H1 (cell line): Measurements from ENCODE around the gene CABP4. TPM values are rescaled to one million over a fixed set of nuclear protein-coding genes. Genes with fewer than 3 reads are reported as not detected.

Source experiments
- CTCF ChIA-PET: fragments of 300-600 bp; sonication (Branson Sonifier 250); formaldehyde crosslinking; loops from one replicate; lab custom pipeline; 2021; ENCODE audit not compliant: partially characterized antibody; lab: Charles Lee
- POLR2A ChIA-PET: fragments of 300-600 bp; sonication (Branson Sonifier 250); formaldehyde crosslinking; loops from one replicate; lab custom pipeline; 2021; ENCODE audit warnings: inconsistent platforms; ENCODE audit not compliant: partially characterized antibody; lab: Charles Lee
- DNase-seq, 2 experiments: peaks; one replicate each; pipeline versions ENCODE4 v3.0.0 to v3.0.0-alpha.2; 2010 to 2022; ENCODE audit warnings: low spot score in 2 of 2, low read depth in 1 of 2, mixed read lengths in 1 of 2
- FAIRE-seq: peaks from 2 replicates; lab custom pipeline; 2011; peaks lifted over from hg19 to GRCh38; lab: Jason Lieb, UNC
- H2AFZ ChIP-seq: 2 replicates; pipeline ENCODE4 v1.8.1; 2012; ENCODE audit warnings: low read length, inconsistent platforms
- H2AK5ac ChIP-seq: 2 replicates; pipeline ENCODE4 v1.6.1; 2013; ENCODE audit warnings: low read depth, low read length
- H2BK120ac ChIP-seq: replicated peaks from 2 replicates; pipeline ENCODE3; 2013; ENCODE audit warnings: low read depth, low read length, inconsistent platforms
- H2BK12ac ChIP-seq: 2 replicates; pipeline ENCODE4 v1.6.1; 2013; ENCODE audit warnings: low read depth, low read length
- H2BK15ac ChIP-seq: 2 replicates; pipeline ENCODE4 v1.6.1; 2013; ENCODE audit warnings: low read length
- H2BK20ac ChIP-seq: 2 replicates; pipeline ENCODE4 v1.6.1; 2013; ENCODE audit warnings: low read length
- H2BK5ac ChIP-seq: 2 replicates; pipeline ENCODE4 v1.6.1; 2013; ENCODE audit warnings: low read depth, low read length
- H3K14ac ChIP-seq: 2 replicates; pipeline ENCODE4 v1.6.1; 2013; ENCODE audit warnings: inconsistent platforms; ENCODE audit not compliant: insufficient read length
- H3K18ac ChIP-seq: 2 replicates; pipeline ENCODE4 v1.6.1; 2013; ENCODE audit warnings: low read length; ENCODE audit errors: extremely low read depth
- H3K23ac ChIP-seq: 2 replicates; pipeline ENCODE4 v1.6.1; 2013; ENCODE audit warnings: inconsistent platforms; ENCODE audit not compliant: insufficient read length
- H3K23me2 ChIP-seq: 2 replicates; pipeline ENCODE4 v1.6.1; 2013; ENCODE audit warnings: low read depth, low read length
- H3K27ac ChIP-seq: 2 replicates; pipeline ENCODE4 v1.6.1; 2011; ENCODE audit warnings: low read depth, low read length, inconsistent platforms
- H3K27me3 ChIP-seq, 4 experiments: replicated peaks in 1 of 4; 1 replicate in 1 of 4; 2 replicates in 3 of 4; pipeline versions ENCODE4 v1.6.1 to v1.8.1; 2011 to 2013; ENCODE audit warnings: low read length in 3 of 4, mild to moderate bottlenecking in 3 of 4, inconsistent platforms in 2 of 4, mixed read lengths in 2 of 4, moderate library complexity in 1 of 4; ENCODE audit not compliant: control insufficient read depth in 3 of 4, insufficient read depth in 3 of 4; ENCODE audit errors: extremely low read depth in 1 of 4
- H3K36me3 ChIP-seq, 4 experiments: 2 replicates each; pipeline versions ENCODE4 v1.6.1 to v1.8.1; 2011 to 2013; ENCODE audit warnings: mild to moderate bottlenecking in 4 of 4, low read length in 3 of 4, moderate library complexity in 2 of 4, control low read depth in 1 of 4, inconsistent platforms in 1 of 4; ENCODE audit not compliant: insufficient read depth in 4 of 4, control insufficient read depth in 2 of 4
- H3K4ac ChIP-seq: replicated peaks from 2 replicates; pipeline ENCODE3; 2013; ENCODE audit warnings: low read length, low read depth, mixed read lengths, inconsistent platforms; ENCODE audit not compliant: insufficient read length
- H3K4me1 ChIP-seq, 4 experiments: replicated peaks in 1 of 4; 1 replicate in 1 of 4; 2 replicates in 3 of 4; pipeline versions ENCODE4 v1.6.1 to v1.8.1; 2011 to 2013; ENCODE audit warnings: low read length in 3 of 4, inconsistent platforms in 2 of 4, mixed read lengths in 1 of 4; ENCODE audit not compliant: insufficient read depth in 4 of 4, control insufficient read depth in 3 of 4
- H3K4me2 ChIP-seq, 2 experiments: 2 replicates each; pipeline versions ENCODE4 v1.6.1 to v1.8.1; 2011 to 2013; ENCODE audit warnings: low read depth in 2 of 2, low read length in 2 of 2, control low read depth in 1 of 2, inconsistent platforms in 1 of 2, mild to moderate bottlenecking in 1 of 2; ENCODE audit not compliant: insufficient read depth in 1 of 2
- H3K4me3 ChIP-seq, 4 experiments: fragments of 200-600, 300-600 bp in 1 of 4; sonication (generic), shearing (Covaris generic), sonication (Bioruptor Twin) in 1 of 4; 2 replicates each; pipeline versions ENCODE4 v1.5.1 to v1.8.1; 2011 to 2016; ENCODE audit warnings: low read length in 4 of 4, low read depth in 3 of 4, control low read depth in 2 of 4, inconsistent platforms in 2 of 4, mild to moderate bottlenecking in 2 of 4, mixed read lengths in 1 of 4, moderate library complexity in 1 of 4; ENCODE audit not compliant: insufficient read depth in 2 of 4; ENCODE audit errors: extremely low read depth in 1 of 4
- H3K56ac ChIP-seq: replicated peaks from 2 replicates; pipeline ENCODE3; 2013; ENCODE audit warnings: low read depth, mild to moderate bottlenecking, mixed read lengths, low read length, inconsistent platforms; ENCODE audit not compliant: insufficient read length
- H3K79me1 ChIP-seq: 2 replicates; pipeline ENCODE4 v1.6.1; 2013; ENCODE audit warnings: low read depth, low read length, control low read depth
- H3K79me2 ChIP-seq, 2 experiments: 2 replicates each; pipeline versions ENCODE4 v1.6.1 to v1.8.1; 2012 to 2013; ENCODE audit warnings: low read length in 2 of 2, mild to moderate bottlenecking in 2 of 2, inconsistent platforms in 1 of 2; ENCODE audit not compliant: insufficient read depth in 2 of 2, control insufficient read depth in 1 of 2
- H3K9ac ChIP-seq, 4 experiments: replicated peaks in 1 of 4; 1 replicate in 1 of 4; 2 replicates in 3 of 4; pipeline versions ENCODE4 v1.6.1 to v1.8.1; 2011 to 2013; ENCODE audit warnings: low read depth in 3 of 4, low read length in 3 of 4, control low read depth in 2 of 4, mild to moderate bottlenecking in 2 of 4, moderate library complexity in 2 of 4, inconsistent platforms in 1 of 4; ENCODE audit errors: extremely low read depth in 1 of 4
- H3K9me3 ChIP-seq, 2 experiments: 2 replicates each; pipeline versions ENCODE4 v1.6.1 to v1.8.1; 2012 to 2013; ENCODE audit warnings: mild to moderate bottlenecking in 2 of 2, moderate library complexity in 2 of 2, control low read depth in 1 of 2, inconsistent platforms in 1 of 2, low read depth in 1 of 2, low read length in 1 of 2, mixed read lengths in 1 of 2; ENCODE audit not compliant: insufficient read depth in 2 of 2
- H4K20me1 ChIP-seq, 2 experiments: replicated peaks in 1 of 2; 2 replicates each; pipeline versions ENCODE3 to v1.8.1; 2011 to 2013; ENCODE audit warnings: inconsistent platforms in 2 of 2, low read length in 2 of 2, mild to moderate bottlenecking in 1 of 2; ENCODE audit not compliant: insufficient read depth in 2 of 2, control insufficient read depth in 1 of 2
- H4K5ac ChIP-seq: 2 replicates; pipeline ENCODE4 v1.6.1; 2013; ENCODE audit warnings: low read length, low read depth, mixed read lengths, inconsistent platforms; ENCODE audit not compliant: insufficient read length
- H4K8ac ChIP-seq: 2 replicates; pipeline ENCODE4 v1.8.0; 2013; ENCODE audit warnings: mild to moderate bottlenecking, moderate library complexity, low read length, inconsistent platforms; ENCODE audit not compliant: insufficient read depth; ENCODE audit errors: extremely low read depth
- H4K91ac ChIP-seq: replicated peaks from 2 replicates; pipeline ENCODE3; 2013; ENCODE audit warnings: low read length, mixed read lengths, inconsistent platforms; ENCODE audit not compliant: insufficient read length
- TCF12 ChIP-seq: IDR thresholded peaks from 2 replicates; pipeline ENCODE4 v1.6.1; 2011; ENCODE audit warnings: low read depth, mild to moderate bottlenecking, low read length
- WGBS, 2 experiments: shearing (Covaris generic) in 1 of 2; methylation state at CpG; one replicate each; pipeline versions ENCODE4 v1.1.6 to v1.1.7; 2013 to 2015; ENCODE audit warnings: low lambda C conversion rate in 2 of 2, mixed read lengths in 2 of 2, inconsistent platforms in 1 of 2, low coverage in 1 of 2, missing lambda C conversion rate in 1 of 2; ENCODE audit not compliant: insufficient replicate concordance in 2 of 2, insufficient coverage in 1 of 2, insufficient read length in 1 of 2; ENCODE audit errors: extremely low coverage in 1 of 2, missing lambda C conversion rate in 1 of 2; 5-methylcytosine and 5-hydroxymethylcytosine counted together
- polyA plus RNA-seq, 7 experiments: library from polyadenylated mRNA; depleted of rRNA in 3 of 7; stranded (reverse) in 5 of 7; unstranded in 2 of 7; fragments of >200 nt in 5 of 7; fragments of 200-250 nt in 2 of 7; gene quantifications; 1 replicate in 5 of 7; 2 replicates in 1 of 7; 4 replicates in 1 of 7; pipeline versions ENCODE4 v1.2.1 to v1.2.3, GENCODE V29; 2011 to 2013; ENCODE audit warnings: missing spikeins in 2 of 7, mixed read lengths in 2 of 7
- total RNA-seq: library from RNA; stranded (reverse); fragmentation: NEBNext Ultra II Directional; extraction: Animal tissue kit (Norgen Biotek cat#: 25700); gene quantifications from 2 replicates; pipeline ENCODE4 v1.2.1, GENCODE V29; 2021

Gene CABP4
- total and polyA plus RNA-seq, 2 of the 8 experiments (the other 6 are each of a cell fraction or from before 2014, with no cell fraction given): not detected

DNA sequence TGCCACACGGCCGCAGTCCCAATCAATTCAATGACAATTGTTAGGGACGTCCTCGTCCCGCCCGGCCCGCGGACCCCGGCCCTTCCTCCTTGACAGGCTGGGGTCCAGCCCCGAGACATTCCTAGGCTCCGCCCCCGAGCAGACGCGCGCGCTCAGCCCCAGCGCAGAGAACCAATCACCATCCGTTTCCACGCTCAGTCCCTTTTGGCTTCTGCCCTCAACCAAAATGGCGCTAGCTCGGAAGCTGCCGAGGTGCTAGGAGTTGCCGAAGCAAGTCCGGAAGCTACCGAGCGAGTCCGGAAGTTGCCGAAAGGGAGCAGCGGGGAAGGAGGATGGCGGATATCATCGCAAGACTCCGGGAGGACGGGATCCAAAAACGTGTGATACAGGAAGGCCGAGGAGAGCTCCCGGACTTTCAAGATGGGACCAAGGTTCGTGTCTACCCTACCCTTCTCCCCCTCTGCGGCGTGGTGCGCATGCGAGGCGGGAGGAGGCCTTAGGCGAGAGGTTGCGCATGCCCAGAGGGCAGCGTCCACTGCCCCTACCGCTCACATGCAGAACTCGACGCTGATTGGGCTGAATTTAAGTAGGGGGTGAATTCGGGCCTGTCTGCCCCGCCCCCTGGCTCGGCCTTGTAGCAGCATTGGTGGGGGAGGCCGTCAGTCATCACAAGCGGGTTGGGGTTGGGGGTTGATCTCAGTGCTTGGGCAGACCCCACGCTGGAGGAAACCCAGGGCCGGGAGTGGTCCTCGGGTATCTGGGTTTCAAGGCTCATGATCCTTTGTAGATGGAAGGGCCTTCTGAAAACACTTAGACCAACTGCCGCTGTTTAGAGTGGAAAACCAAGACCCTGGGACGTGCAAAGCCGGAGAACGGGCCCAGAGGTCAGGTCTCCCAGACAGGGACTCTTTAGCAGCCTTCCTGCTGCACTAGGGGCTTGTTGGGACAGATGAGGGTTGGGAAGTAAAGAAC is 28.0 kb downstream of the CABP4 start, which contains the start of gene AIP:
Gene AIP, plus strand, starts transcription at position 200 of the 972 bp plus-strand sequence. Its CDS starts 133 bp downstream, at position 333.
- peak within 1 kb of the TSS; percentile 39; the same call in 1 of the 2 replicates for H2AFZ ChIP-seq
- H3K36me3 ChIP-seq: peaks cover 0 to 3% (median 0%) of the 10 kb centered on the region in 4 experiments; a peak in 1 of 8 replicates
- H2BK12ac ChIP-seq: peak within 1 kb of the TSS; percentile 92; the same call in 1 of the 2 replicates
- FAIRE-seq (no peak), DNase-seq (peak; percentile 93 to 97)
- no peak within 1 kb of the TSS for H2BK20ac ChIP-seq
- H2BK120ac ChIP-seq: no peak within 1 kb of the TSS
- peaks cover 0 to 10% (median 9%) of the 10 kb centered on the region in 4 experiments; a peak in 6 of 7 replicates for H3K27me3 ChIP-seq
- no peak within 1 kb of the TSS for H3K14ac ChIP-seq
- H4K8ac ChIP-seq: peak within 1 kb of the TSS; percentile 98; the same call in 1 of the 2 replicates
- H3K56ac ChIP-seq: no peak within 1 kb of the TSS
- H2BK5ac ChIP-seq: peak within 1 kb of the TSS; percentile 76
- H3K9me3 ChIP-seq: no peaks in the 10 kb centered on the region
- H3K79me2 ChIP-seq: no peaks in the 10 kb centered on the region
- H3K4ac ChIP-seq: no peak within 1 kb of the TSS
- H3K4me3 ChIP-seq: peak within 1 kb of the TSS; percentile 44 to 64 (median 60)
- CTCF ChIA-PET: interaction anchor here (0.8 to 1.0 kb wide), 2 partner anchors 85 to 91 kb away, joined by 3 to 4 read pairs; partner anchors contain the start of gene RAD9A
- POLR2A ChIA-PET: interaction anchor here (0.8 to 2.1 kb wide), 6 partner anchors 9 to 87 kb away, joined by 3 to 7 read pairs (median 4); partner anchors contain the start of gene TMEM134
- peak within 1 kb of the TSS in 3 of 4 experiments; percentile 62 to 79 (median 70); a peak in 6 of 7 replicates for H3K9ac ChIP-seq
- H3K79me1 ChIP-seq: no peaks in the 10 kb centered on the region
- peak within 1 kb of the TSS; percentile 54 to 70 for H3K4me2 ChIP-seq
- H4K91ac ChIP-seq: peak within 1 kb of the TSS; percentile 84
- H4K20me1 ChIP-seq: peaks cover 0 to 5% of the 10 kb centered on the region in 2 experiments
- peak within 1 kb of the TSS; percentile 78; the same call in 1 of the 2 replicates for H2BK15ac ChIP-seq
- H2AK5ac ChIP-seq: no peak within 1 kb of the TSS; the same call in 1 of the 2 replicates
- peak within 1 kb of the TSS; percentile 67 for H3K27ac ChIP-seq
- H3K18ac ChIP-seq: peak within 1 kb of the TSS; percentile 94
- H3K23ac ChIP-seq: no peak within 1 kb of the TSS
- WGBS, 2 experiments: 11% methylated on average over 60 of the region's 60 CpGs; no CpG with 5 or more reads in 1 of the 2 experiments
- H3K4me1 ChIP-seq: peaks cover 0 to 3% (median 3%) of the 10 kb centered on the region in 4 experiments; a peak in 3 of 7 replicates
- peak within 1 kb of the TSS; percentile 96 for H4K5ac ChIP-seq
- no peaks in the 10 kb centered on the region for H3K23me2 ChIP-seq
- TF ChIP-seq TCF12: no peak
